HepG2 (cell line): ENCODE results near the gene STAP2.

Experiments
- EZH2 ChIP-seq: conservative IDR thresholded peaks from 2 replicates; pipeline ENCODE4 v1.6.1; 2012; ENCODE audit warnings: mild to moderate bottlenecking, low read depth, low read length, moderate library complexity
- GTF2F1 ChIP-seq: fragments of 150-350 bp; IDR thresholded peaks from 2 replicates; pipeline ENCODE4 v1.6.1; 2014; ENCODE audit warnings: low read length
- HDAC2 ChIP-seq: sonication (generic); formaldehyde crosslinking; IDR thresholded peaks from 2 replicates; pipeline ENCODE4 v1.4.0; 2020; ENCODE audit warnings: missing genetic modification reagents
- IRF2 ChIP-seq: IDR thresholded peaks from 2 replicates; pipeline ENCODE4 v1.6.1; 2018; ENCODE audit warnings: missing genetic modification reagents, missing compliant biosample characterization
- MXI1 ChIP-seq: IDR thresholded peaks from 3 replicates; pipeline ENCODE4 v1.6.1; 2012; ENCODE audit warnings: low read depth, low read length, inconsistent platforms, borderline replicate concordance
- NR2C2 ChIP-seq: sonication (generic); formaldehyde crosslinking; IDR thresholded peaks from 2 replicates; pipeline ENCODE4 v1.4.0; 2020; ENCODE audit warnings: missing genetic modification reagents, mild to moderate bottlenecking, moderate library complexity, borderline replicate concordance
- YY1 ChIP-seq: IDR thresholded peaks from 2 replicates; pipeline ENCODE4 v1.6.1; 2011; ENCODE audit warnings: low read length, low read depth, moderate library complexity, mild to moderate bottlenecking; ENCODE audit not compliant: insufficient read depth, insufficient replicate concordance
- ZNF775 ChIP-seq: sonication (generic); formaldehyde crosslinking; IDR thresholded peaks from 2 replicates; pipeline ENCODE4 v1.4.0; 2020; ENCODE audit warnings: missing genetic modification reagents, mild to moderate bottlenecking, moderate library complexity, borderline replicate concordance

- no peak for TF ChIP-seq MXI1
- TF ChIP-seq NR2C2 = no peak
- no peak for TF ChIP-seq IRF2
- no peak for TF ChIP-seq YY1
- no peak for TF ChIP-seq ZNF775 (CRISPR knock-in tag)
- TF ChIP-seq EZH2 = no peak
- no peak for TF ChIP-seq GTF2F1
- no peak for TF ChIP-seq HDAC2 (CRISPR knock-in tag)
Observed at GRCh38 chr19:4301590-4302242, 36.9 kb downstream of the STAP2 start.
